MCF 10A (cell line): Measurements from ENCODE around the gene MAT1A. TPM values are rescaled to one million over a fixed set of nuclear protein-coding genes. Genes with fewer than 3 reads are reported as not detected.
"Not testable (repeated sequence)": the region's sequence is repeated elsewhere in the genome, so short reads cannot be mapped to it uniquely, and the experiment has no call there.

ENCODE experiments used
- BruUV-seq: library from RNA; stranded (reverse); fragments of 400-500 nt; replicated peaks from 2 replicates; lab custom pipeline; 2021; lab: Mats Ljungman, UMichigan
- CTCF ChIA-PET: fragments of 300-600 bp; sonication (Branson Sonifier 250); formaldehyde crosslinking; extraction: SDS; loops from one replicate; lab custom pipeline; 2021; ENCODE audit warnings: antibody characterized with exemption, inconsistent platforms; lab: Yijun Ruan, JAX
- POLR2A ChIA-PET: fragments of 300-600, 350-650 bp; sonication (Branson Sonifier 250); formaldehyde crosslinking; extraction: SDS; loops from one replicate; lab custom pipeline; 2020; ENCODE audit warnings: antibody characterized with exemption, inconsistent platforms; lab: Yijun Ruan, JAX
- DNase-seq: peaks from one replicate; pipeline ENCODE4 v3.0.0-alpha.2; 2018; ENCODE audit not compliant: unreplicated experiment
- H3K27ac Mint-ChIP-seq: one replicate; pipeline ENCODE4 v1.8.0; 2022; ENCODE audit warnings: mild to moderate bottlenecking, low read depth, mixed read lengths; ENCODE audit not compliant: unreplicated experiment
- H3K27me3 Mint-ChIP-seq: one replicate; pipeline ENCODE4 v1.8.0; 2022; ENCODE audit warnings: mixed read lengths; ENCODE audit not compliant: insufficient read depth, unreplicated experiment
- H3K36me3 Mint-ChIP-seq: one replicate; pipeline ENCODE4 v1.8.0; 2022; ENCODE audit warnings: mild to moderate bottlenecking, moderate library complexity, mixed read lengths; ENCODE audit not compliant: insufficient read depth, unreplicated experiment
- H3K4me1 Mint-ChIP-seq: one replicate; pipeline ENCODE4 v1.8.0; 2022; ENCODE audit warnings: mixed read lengths; ENCODE audit not compliant: insufficient read depth, unreplicated experiment
- H3K4me3 Mint-ChIP-seq: one replicate; pipeline ENCODE4 v1.8.0; 2022; ENCODE audit warnings: mild to moderate bottlenecking, moderate library complexity, mixed read lengths; ENCODE audit not compliant: unreplicated experiment
- H3K9me3 Mint-ChIP-seq: one replicate; pipeline ENCODE4 v1.8.0; 2022; ENCODE audit warnings: mixed read lengths; ENCODE audit not compliant: unreplicated experiment
- CTCF ChIP-seq: fragments of 200-600 bp; IDR thresholded peaks from one replicate; pipeline ENCODE4 v1.8.0; 2022; ENCODE audit warnings: antibody characterized with exemption, mild to moderate bottlenecking; ENCODE audit not compliant: unreplicated experiment
- intact Hi-C: fragments of 100-400 bp; cut with micrococcal nuclease; formaldehyde crosslinking; loops from 2 replicates; pipeline ENCODE4 v1.14.1; 2022
- total RNA-seq: library from RNA; stranded (reverse); gene quantifications from 2 replicates; pipeline ENCODE4 v1.2.3, GENCODE V29; 2022

MAT1A gene
- total RNA-seq, 1 experiment from 2014 or later, result 0.26 TPM

- TF ChIP-seq CTCF, result no peak
- CTCF ChIA-PET, result no interaction called here
- no peaks in the 10 kb centered on the region for H3K27me3 Mint-ChIP-seq
- DNase-seq, result no peak
- H3K9me3 Mint-ChIP-seq, result no peaks in the 10 kb centered on the region
- BruUV-seq, result no TSS peak
- no peaks in the 10 kb centered on the region for H3K4me1 Mint-ChIP-seq
- H3K36me3 Mint-ChIP-seq, result no peaks in the 10 kb centered on the region
- H3K4me3 Mint-ChIP-seq, result no peak overlapping the region
- intact Hi-C loops, result no loop called here
- H3K27ac Mint-ChIP-seq, result no peak overlapping the region
- POLR2A ChIA-PET, result no interaction called here
Observed at GRCh38 chr10:80318742-80319141, 29.3 kb upstream of the MAT1A start.

DNA sequence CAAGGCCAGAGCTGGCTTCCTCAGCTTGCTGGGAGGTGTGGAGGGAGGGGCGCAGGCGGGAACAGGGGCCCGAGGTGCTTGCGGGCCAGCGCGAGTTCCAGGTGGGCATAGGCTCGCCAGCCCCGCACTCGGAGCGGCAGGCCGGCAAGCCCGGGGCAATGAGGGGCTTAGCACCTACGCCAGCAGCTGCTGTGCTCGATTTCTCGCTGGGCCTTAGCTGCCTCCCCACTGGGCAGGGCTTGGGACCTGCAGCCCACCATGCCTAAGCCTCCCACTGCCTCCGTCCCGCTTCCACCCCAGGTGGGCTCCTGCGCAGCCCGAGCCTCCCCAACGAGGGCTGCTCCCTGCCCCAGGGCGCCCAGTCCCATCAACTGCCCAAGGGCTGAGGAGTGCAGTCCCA lies 25.9 kb upstream of the MAT1A start:
- TF ChIP-seq CTCF, result no peak
- POLR2A ChIA-PET, result no interaction called here
- H3K4me1 Mint-ChIP-seq, result no peaks in the 10 kb centered on the region
- no peaks in the 10 kb centered on the region for H3K36me3 Mint-ChIP-seq
- H3K27ac Mint-ChIP-seq, result no peak overlapping the region
- intact Hi-C loops, result no loop called here
- H3K27me3 Mint-ChIP-seq, result no peaks in the 10 kb centered on the region
- no TSS peak for BruUV-seq
- no peak for DNase-seq
- CTCF ChIA-PET, result interaction anchor here (0.9 kb wide), 1 partner anchor 8 kb away, joined by 3 read pairs; no protein-coding TSS in a partner anchor
- no peaks in the 10 kb centered on the region for H3K9me3 Mint-ChIP-seq
- no peak overlapping the region for H3K4me3 Mint-ChIP-seq

DNA sequence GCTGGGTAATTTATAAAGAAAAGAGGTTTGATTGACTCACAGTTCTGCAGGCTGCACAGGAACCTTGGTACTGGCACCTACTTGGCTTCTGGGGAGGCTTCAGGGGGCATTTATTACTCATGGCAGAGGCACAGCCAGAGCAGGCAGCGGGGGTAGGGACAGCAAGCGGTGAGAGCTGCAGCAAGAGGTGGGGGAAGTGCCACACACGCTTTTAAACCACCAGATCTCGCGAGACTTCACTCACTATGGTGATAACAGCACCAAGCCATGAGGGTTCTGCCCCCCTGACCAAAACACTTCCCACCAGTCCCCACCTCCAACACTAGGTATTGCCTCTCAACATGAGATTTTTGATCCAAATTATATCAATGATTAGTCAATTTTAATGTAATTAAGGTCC lies 24.1 kb upstream of the MAT1A start:
- intact Hi-C loops, result no loop called here
- Mint-ChIP-seq H3K4me3 (no peak overlapping the region), H3K9me3 (no peaks in the 10 kb centered on the region), H3K36me3 (no peaks in the 10 kb centered on the region), H3K27me3 (no peaks in the 10 kb centered on the region), H3K27ac (no peak overlapping the region), H3K4me1 (no peaks in the 10 kb centered on the region)
- POLR2A ChIA-PET, result no interaction called here
- TF ChIP-seq CTCF, result no peak
- BruUV-seq, result no TSS peak
- CTCF ChIA-PET, result no interaction called here
- DNase-seq, result no peak

GRCh38 chr10:80305989-80306388 lies 16.5 kb upstream of the MAT1A start:
- intact Hi-C loops, H3K4me3 Mint-ChIP-seq, BruUV-seq, POLR2A ChIA-PET, H3K4me1 Mint-ChIP-seq, H3K36me3 Mint-ChIP-seq, DNase-seq, H3K27ac Mint-ChIP-seq: not testable (repeated sequence)
- Mint-ChIP-seq H3K9me3 (peaks cover 15% of the 10 kb centered on the region), H3K27me3 (peaks cover 15% of the 10 kb centered on the region)
- CTCF ChIA-PET, result interaction anchor here (1.0 kb wide), 1 partner anchor 13 kb away, joined by 3 read pairs; no protein-coding TSS in a partner anchor

GRCh38 chr10:80296942-80297341 lies 7.5 kb upstream of the MAT1A start:
- intact Hi-C loops, result no loop called here
- no peak overlapping the region for H3K4me3 Mint-ChIP-seq
- H3K9me3 Mint-ChIP-seq, result peaks cover 8% of the 10 kb centered on the region
- ChIA-PET CTCF (no interaction called here), POLR2A (interaction anchor here (0.6 kb wide), 1 partner anchor 27 kb away, joined by 4 read pairs; no protein-coding TSS in a partner anchor)
- no peak overlapping the region for H3K27ac Mint-ChIP-seq
- BruUV-seq, result no TSS peak
- TF ChIP-seq CTCF, result no peak
- no peak for DNase-seq
- no peaks in the 10 kb centered on the region for H3K27me3 Mint-ChIP-seq
- H3K36me3 Mint-ChIP-seq, result no peaks in the 10 kb centered on the region
- H3K4me1 Mint-ChIP-seq, result no peaks in the 10 kb centered on the region
